Measurements from ENCODE around the gene DNAI1.
"Not testable (repeated sequence)": the region's sequence is repeated elsewhere in the genome, so short reads cannot be mapped to it uniquely, and the experiment has no call there.

DNAI1 gene

GRCh38 chr9:34451135-34451534 lies 7.5 kb upstream of the DNAI1 start:
- no peak for DNase-seq

- no peak for DNase-seq
Measured at GRCh38 chr9:34451545-34451944, 7.1 kb upstream of the DNAI1 start.

- no peak for DNase-seq
Measured at GRCh38 chr9:34452568-34452967, 6.0 kb upstream of the DNAI1 start.

- DNase-seq: no peak
Measured at GRCh38 chr9:34454571-34455065, 4.0 kb upstream of the DNAI1 start.

- DNase-seq: no peak
Measured at GRCh38 chr9:34456151-34456550, 2.5 kb upstream of the DNAI1 start.

GRCh38 chr9:34456746-34457145 lies 1.9 kb upstream of the DNAI1 start:
- DNase-seq: no peak

GRCh38 chr9:34457266-34458012 lies 1.2 kb upstream of the DNAI1 start:
- DNase-seq: no peak

GRCh38 chr9:34458959-34459340 lies 345 bp downstream of the DNAI1 start:
- no peak for DNase-seq

- no peak for DNase-seq
Measured at GRCh38 chr9:34459356-34459755, 751 bp downstream of the DNAI1 start.

- no peak for DNase-seq
Measured at GRCh38 chr9:34459941-34460340, 1.3 kb downstream of the DNAI1 start.

GRCh38 chr9:34463098-34463900 lies 4.7 kb downstream of the DNAI1 start:
- DNase-seq: no peak

- no peak for DNase-seq
Measured at GRCh38 chr9:34463901-34464232, 5.3 kb downstream of the DNAI1 start.

GRCh38 chr9:34464571-34464970 lies 6.0 kb downstream of the DNAI1 start:
- DNase-seq: no peak

- no peak for DNase-seq
Measured at GRCh38 chr9:34465468-34465867, 6.9 kb downstream of the DNAI1 start.

- DNase-seq: no peak
Measured at GRCh38 chr9:34475097-34475496, 16.5 kb downstream of the DNAI1 start.

- DNase-seq: no peak
Measured at GRCh38 chr9:34477541-34477940, 18.9 kb downstream of the DNAI1 start.

GRCh38 chr9:34479431-34479866 lies 20.8 kb downstream of the DNAI1 start:
- DNase-seq: no peak

GRCh38 chr9:34481620-34482019 lies 23.0 kb downstream of the DNAI1 start:
- DNase-seq: not testable (repeated sequence)

- not testable (repeated sequence) for DNase-seq
Measured at GRCh38 chr9:34482746-34483145, 24.1 kb downstream of the DNAI1 start.

GRCh38 chr9:34484678-34485077 lies 26.1 kb downstream of the DNAI1 start:
- DNase-seq: no peak

GRCh38 chr9:34485822-34486221 lies 27.2 kb downstream of the DNAI1 start:
- no peak for DNase-seq

GRCh38 chr9:34486572-34486971 lies 28.0 kb downstream of the DNAI1 start:
- DNase-seq: no peak

- no peak for DNase-seq
Measured at GRCh38 chr9:34490360-34490759, 31.8 kb downstream of the DNAI1 start.

- DNase-seq: no peak
Measured at GRCh38 chr9:34490760-34491159, 32.2 kb downstream of the DNAI1 start.

All from T-helper 9 cell (primary cell).